DLD1 (cell line): ENCODE data around the gene KIF2A.

ENCODE experiments used
- in situ Hi-C: cut with HindIII; loops from 2 replicates; pipeline ENCODE4 v1.10.0; 2017; ENCODE audit warnings: low sequenced_read_pairs

The KIF2A gene

DNA sequence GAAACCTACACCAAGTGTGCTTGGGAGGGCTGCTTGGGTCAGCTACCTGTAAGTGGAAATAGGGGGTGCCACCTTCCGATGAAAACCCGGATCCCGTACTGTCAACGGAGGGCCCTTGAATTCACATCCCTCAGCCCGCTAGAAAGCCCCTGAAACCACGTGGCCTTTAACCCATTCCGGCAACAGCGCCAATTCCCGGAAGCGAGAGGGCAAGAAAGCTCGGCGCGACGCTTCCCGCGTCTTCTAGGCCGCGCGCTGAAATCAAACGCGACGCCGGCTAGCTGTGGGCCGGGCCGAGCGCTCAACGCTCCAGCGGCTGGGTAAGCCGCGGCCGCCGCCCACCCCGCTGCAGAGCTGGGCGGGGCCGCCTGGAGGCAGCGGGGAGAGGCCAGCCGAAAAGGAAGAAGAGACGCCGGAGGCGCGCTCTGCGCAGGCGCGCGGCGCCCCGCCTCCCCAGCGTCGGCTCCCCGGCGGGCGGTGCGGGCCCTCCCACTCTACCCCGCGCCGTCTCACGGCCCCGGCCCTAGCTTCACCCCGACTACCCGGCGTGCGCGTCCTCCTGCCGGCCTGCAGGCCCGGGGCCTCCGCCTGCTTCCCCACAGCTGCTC is at the start of gene KIF2A:
KIF2A (plus strand) TSS at position 492 of the 608 bp plus-strand sequence. CDS start 267 bp downstream, outside the sequence.
- in situ Hi-C loops: no loop called here

DNA sequence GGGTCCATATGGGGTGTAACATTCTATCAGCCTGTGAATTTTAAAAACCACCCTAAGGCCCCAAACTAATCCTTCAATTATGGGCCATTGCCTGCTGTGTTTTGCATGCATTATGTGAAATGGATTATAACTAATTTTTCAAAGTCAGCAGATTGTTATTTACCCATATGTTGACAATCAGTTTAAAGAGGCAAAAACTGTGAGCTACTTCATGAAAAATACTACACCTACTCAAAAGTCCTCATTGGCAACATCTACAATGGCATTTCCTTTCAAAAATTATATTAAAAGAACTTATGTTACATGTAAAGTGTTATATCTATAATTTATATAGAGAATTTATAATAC is 49.0 kb upstream of the KIF2A start:
- in situ Hi-C loops: no loop called here

DNA sequence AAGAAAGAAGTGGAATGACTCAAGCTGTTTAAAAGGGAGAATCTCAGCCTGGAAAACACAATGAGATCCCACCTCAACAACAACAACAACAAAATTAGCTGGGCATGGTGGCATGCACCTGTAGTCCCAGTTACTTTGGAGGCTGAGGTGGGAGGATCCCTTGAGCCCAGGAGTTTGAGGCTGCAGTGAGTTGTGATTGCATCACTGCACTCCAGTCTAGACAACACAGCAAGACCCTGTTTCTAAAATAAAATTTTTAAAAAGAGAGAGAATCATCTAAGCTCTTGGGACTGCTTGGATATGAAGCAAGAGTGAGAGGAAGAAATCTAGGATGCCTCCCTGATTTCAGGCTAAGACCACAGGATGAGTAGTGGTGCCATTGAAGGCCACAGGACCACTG is 47.4 kb upstream of the KIF2A start:
- in situ Hi-C loops: no loop called here

DNA sequence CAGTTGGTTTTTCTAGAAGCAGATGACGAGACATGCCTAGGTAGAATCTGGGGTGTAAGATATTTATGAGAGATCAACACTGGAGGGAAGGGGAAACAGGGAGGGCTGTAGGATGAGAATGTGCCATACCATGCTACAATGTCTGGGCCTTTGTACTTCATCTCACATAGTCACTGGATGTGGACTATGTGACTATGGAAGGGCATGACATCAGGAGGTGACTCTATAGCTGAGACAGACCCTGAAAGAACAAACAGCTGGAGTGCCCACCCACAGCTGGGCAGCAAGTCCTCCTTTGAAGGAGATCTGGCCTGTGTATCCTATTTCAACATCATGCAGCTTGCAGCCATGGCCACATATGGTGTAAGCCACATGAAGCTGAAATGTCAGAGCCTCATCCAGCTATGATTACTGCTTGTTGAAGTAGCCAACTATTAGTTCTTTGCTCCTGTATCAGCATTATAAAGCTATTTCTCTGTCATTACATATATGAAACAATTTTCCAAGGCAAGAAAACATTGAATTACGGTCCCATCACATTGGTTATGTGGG is 46.2 kb upstream of the KIF2A start:
- in situ Hi-C loops: no loop called here

DNA sequence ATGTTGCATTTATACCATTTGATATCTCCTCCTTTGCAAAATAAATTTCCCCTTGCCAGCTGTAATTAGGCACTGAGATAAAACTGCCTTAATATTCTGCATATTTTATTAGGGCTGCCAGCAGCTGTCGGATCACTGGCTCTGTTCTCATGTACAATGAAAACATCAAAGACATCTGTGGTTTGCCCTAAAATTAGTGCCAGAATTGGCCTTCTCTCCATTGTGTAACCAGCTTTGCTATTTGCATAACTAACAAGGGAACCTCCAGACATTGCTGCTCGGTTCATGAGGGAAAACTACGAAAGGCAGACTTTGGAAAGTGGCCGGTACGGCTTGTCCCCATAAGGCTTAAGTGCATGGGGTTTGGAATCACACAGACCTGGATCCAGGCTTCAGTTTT is 45.5 kb upstream of the KIF2A start:
- in situ Hi-C loops: no loop called here

DNA sequence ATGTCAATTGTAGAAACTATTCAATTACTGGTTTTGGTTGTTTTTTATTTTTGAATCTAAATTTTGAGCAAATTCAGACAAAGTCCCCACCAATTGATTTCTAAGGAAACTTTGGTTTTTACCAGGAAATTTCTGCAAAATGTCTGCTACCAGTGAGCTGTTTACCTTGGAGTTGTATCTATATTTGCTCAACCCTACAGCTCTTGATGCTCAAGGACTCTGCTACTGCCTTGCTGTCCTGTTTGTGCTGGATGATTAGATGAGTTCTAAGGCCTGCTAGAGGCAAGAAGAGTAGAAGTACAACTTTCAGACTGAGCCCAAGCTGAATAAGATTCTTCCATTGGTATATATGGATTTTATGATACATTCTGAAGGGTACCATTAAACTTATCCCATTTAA is 42.6 kb upstream of the KIF2A start:
- in situ Hi-C loops: no loop called here

DNA sequence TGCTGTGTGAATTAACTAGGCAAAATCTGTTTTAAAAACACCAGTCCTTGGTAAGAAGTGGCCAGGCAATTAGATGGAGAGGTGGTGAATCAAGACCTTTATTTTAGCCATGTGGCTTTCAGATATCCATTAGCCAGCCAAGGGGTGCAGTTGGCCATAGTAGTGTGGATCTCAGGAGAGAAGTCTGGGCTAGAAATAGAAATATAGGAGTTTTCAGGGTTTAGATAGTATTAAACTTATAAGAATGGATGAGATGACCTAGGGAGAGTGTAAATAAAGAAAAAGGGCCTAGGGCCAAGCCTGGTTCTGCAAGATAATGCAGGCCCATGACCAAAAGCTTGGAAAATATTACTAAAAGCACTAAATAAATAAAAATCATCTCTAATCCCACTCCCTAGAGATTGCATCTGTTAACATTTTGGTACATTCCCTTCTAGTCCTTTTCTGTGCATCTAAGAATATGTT is 40.3 kb upstream of the KIF2A start:
- in situ Hi-C loops: no loop called here

DNA sequence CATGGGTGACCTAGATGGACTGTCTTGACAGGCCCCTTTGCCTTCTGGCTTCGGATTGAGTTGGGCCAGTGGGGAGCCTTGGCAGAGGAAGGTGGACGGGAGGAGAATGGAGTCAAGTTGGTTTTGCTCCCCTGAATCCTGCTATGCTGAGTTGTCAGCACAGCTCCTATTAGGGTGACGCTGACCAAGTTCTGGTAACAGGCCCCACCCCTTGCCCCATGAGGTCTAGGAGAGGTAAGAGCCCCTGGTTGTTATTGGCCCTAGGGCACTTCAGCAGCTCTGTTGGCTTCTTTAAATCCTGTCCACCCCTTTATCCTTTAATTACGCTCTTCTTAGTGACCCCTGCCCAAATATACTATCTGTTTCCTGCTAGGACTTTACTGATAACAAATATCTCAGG is 39.4 kb upstream of the KIF2A start:
- in situ Hi-C loops: no loop called here

DNA sequence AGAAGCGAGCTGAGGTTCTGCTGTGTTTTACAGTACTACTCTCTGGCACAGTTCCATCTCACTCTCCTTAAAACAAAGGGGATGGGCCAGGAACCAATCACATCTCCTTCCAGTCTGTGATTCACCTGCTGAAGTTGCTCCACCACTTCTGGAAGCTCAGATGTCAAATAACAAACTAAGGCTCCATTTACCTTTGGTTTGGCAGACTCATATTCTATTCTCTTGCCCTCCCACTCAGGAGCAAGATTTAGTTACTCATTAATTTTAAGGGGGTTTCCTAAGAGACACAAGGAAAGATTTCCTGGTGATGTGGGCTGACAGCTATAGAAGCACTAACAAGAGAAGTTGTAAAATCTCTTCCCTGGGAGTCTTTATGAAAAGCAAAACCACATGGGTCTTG is 37.8 kb upstream of the KIF2A start:
- in situ Hi-C loops: no loop called here

DNA sequence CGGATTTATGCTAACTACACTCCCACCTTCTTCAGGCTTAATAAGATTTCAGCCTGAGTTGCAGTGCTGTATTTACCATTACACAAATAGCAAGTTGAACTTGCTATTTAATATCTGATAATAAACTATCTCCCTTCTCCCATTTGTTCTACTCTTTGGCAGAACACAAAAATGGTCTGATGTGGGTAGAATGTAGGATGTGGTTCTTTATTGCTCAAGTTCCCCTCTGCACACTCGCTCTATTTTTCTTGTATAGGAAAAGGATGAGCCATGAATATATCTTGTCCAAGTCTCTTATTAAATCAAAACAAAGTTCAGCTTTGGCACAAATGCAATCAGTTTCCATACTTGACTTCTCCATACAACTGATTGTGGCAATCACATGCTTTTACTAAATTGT is 37.2 kb upstream of the KIF2A start:
- in situ Hi-C loops: no loop called here

DNA sequence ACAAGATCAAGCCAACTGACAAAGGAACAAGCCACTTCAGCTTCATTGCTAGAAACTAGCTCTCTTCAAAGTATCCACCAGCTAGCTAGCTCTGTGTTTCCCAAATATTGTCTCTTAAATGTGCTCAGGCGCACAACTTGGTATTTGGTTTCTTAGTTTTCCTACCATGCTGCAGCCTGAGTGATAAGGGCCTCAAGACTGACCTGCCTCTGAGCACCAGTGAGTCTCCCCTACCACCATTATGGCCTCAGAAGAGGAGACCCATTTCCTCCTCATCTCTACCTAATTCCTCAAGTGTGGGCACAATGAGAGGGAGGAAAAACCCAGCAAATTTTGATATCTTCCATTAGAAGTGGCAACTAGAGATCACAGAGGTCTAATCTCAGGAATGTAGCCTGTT is 34.6 kb upstream of the KIF2A start:
- in situ Hi-C loops: no loop called here

DNA sequence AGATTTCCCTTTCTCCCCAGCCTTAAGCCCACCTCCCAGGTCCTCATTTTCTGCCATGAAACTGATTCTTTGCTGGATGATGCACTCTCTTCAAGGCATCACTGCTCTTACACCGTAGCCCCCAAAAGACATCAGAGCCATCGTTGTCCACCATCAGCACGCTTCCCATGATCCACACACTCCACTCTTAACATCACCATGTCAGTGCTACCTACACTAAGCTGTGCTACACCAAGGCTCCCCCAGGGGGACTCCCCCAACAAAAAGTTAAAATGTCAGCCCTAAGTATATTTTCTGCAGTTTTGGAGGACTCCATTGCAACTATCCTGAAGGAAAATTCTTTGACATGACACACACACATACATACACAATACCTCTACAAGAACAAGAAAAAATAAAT is 34.1 kb upstream of the KIF2A start:
- in situ Hi-C loops: no loop called here

DNA sequence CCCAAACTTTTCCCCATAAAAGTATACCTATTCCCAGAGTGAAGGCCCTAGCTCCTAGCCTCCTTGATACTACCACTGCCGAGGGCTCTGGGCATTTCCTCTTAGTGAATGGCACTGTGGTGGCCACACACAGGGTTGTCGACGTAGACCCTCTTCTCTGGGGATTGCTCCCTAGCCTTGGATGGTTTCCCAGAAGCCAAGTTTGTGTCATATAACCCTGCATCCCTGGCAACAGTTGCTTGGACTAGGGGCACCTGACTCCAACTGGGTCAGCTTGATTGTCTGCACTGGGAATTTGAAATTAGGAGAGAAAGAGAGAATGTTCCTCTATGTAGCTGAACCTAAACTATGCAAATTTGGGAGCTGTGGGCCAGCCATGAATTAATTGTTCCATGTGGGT is 32.3 kb upstream of the KIF2A start:
- in situ Hi-C loops: no loop called here

DNA sequence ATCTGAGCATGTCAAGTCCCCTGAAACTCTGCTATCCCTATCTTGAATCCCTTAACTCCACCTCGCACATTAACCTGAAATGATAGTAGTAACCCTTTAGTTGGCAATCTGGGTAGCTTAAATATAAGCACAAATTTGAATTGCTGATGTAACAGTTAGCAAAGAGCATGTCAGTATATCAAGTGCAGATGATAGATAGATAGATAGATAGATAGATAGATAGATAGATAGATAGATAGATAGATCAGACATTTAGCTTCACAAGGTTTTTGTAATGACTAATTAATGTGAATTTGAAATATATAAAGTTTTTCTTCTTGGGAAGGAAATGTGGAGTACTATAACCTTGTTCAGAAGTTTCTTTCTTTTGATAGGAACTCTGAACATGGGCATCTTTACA is 30.4 kb upstream of the KIF2A start:
- in situ Hi-C loops: no loop called here

DNA sequence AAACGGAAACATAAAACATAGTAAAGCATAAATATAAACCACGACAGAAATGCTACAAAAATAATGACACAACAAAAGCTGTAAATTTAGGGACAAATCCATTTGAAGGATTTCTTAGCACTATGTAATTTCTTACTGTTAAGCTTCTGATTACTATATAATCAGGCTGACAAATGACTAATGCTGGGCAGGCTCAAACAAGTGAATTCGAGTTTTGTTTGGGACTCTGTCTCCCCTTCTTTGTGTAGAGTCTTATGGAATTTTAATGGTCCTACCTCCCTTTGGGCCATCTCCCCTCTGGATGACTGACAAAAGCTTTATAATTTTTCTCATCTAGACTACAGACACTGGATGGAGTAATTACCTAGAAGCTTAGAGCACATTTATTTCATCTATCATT is 24.6 kb upstream of the KIF2A start:
- in situ Hi-C loops: no loop called here

DNA sequence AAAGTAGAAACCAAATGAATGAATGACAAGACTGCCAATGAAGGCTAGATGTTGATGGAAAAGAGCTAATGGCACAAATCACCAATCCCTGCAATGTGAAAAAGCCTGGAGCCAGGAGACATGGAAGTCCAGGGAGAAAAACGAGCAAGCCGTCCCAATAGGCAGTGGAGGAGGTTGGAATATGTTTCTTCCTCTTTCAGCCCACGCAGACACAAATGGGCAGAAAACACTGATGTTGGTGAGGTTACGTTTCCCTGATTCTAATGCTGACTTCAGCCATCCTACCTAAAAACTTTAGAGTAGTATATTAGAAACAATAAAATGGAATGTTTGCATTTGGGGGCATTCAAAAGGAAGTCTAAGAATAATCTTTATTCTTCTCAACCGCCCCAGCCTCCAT is 23.9 kb upstream of the KIF2A start:
- in situ Hi-C loops: no loop called here

DNA sequence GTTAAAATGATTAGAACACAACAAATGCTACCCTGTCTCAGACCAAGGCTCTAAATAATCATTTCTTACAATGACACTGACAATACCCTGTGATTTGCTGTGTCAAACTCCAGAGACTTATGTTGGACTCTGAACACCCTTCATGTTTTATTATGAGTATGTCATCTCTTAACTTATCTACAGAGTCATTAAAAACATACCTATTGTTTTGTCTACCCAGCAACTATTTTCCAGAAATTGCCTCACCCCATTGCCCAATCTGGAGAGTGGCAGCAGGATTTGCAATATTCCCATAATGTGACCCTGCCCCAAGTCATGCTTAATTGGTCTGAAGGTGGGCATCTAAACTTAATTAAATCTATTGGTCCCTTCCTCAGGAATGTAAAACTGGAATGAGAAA is 23.0 kb upstream of the KIF2A start:
- in situ Hi-C loops: no loop called here

DNA sequence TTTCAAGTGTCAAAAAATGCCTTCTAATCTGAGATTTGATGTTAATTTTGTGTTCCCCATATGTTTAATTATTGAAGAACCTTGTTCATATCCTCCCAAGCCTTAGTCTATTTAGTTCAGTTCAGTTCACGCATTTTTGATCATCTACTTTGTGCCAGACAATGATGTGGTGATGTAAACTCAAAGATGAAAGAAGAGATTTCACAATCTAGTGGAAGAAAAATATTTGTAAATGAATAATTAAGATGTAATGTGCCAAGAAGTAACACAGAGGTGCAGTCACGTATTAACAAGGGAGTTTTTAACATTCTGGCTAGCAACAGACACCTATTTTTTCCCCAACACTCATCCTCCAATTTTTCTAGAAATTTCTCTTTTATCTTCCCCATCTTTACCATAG is 22.1 kb upstream of the KIF2A start:
- in situ Hi-C loops: no loop called here

DNA sequence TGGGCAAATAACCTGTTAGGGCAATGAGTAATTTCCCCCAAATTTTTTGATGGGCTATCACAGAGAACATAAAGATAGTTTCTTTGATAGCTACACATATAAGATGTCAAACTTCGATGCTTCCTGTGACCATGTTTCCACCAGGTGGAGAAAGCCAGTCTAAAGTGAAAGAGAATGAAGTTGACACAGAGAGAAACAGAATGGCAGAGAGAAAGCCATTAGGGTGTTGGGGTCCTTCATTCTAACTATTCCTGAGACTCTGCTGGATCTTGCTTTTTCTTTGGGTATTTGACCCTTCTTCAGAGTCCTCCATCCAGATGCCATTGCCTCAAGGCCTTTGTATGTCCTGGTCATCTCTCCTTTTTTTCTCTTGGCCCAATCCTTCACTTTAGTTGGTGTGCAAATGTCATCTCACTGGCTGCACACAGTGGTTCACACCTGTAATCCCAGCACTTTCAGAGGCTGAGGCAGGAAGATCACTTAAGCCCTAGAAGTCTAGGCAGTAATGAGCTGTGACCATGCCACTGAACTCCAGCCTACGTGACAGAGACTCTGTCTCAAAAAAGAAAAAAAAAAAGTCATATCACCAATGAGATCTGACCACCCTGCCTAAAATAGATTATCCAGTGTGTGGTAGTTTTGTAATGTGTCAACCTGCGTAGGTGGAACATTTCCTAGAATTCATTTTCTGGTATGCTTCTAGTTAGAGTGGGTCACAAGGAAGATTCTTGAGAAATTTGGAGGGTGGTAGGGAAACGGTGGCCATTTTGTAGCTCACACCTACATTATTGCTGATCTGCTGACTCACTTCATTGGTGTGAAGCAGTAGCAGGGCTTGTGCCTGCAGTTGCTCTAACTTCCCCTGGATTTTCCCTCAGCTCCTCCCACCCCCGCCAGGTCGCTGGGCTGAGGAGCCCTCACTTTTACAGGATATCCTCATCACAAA is 20.8 kb upstream of the KIF2A start:
- in situ Hi-C loops: no loop called here

DNA sequence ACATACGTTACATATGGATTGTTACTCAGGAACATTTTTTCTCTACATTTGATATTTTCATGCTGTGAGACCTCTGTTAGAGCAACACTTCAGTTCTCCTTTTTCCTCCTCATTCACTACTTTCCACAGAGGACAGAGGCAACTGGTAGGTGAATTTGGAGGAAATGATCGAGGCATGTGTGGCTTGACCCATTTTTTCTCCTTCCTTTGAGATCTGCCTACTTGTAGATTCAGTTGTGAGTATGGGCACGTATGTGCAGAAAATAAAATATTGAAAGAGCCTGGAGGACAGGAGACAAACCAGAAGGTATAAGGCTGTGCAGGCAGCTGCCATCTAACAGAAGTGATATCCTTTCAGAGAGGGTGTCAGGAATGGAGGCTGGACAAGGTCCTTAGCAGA is 19.2 kb upstream of the KIF2A start:
- in situ Hi-C loops: no loop called here

DNA sequence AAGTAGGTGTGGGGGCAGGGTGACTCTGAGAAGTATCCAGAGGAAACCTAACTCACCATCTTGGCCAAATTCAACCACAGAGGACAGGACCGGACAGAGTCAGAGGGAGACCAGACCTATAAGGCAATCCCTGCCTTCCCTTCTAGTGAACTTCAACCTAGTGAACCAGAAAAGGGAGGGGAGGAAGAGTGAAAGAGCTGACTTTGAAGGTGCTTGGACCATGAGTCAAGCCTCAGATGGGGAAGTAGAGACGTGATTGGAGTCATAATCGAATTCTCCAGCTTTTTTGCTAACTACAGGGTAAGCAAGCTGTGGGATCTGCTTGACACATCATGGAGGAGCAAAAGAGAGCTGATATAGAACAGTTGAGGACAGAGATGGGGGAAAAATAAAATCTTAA is 18.8 kb upstream of the KIF2A start:
- in situ Hi-C loops: no loop called here

DNA sequence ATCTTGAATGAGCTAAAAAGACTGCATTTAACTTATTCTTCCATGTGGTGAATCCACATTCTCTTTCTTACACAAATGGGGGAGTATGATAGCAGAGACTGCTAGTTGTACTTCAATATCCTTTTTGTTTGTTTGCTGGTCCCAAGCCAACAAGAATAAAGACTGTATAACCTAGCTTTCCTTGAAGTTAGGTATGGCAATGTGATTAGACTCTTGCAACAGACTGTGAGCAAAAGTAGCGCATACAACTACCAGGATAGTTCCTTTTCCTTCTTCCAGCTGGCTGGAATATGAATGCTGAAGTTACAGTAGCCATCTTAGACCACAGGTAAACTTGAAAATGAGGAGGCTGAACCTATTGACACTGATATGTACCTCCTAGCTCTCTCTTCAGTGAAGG is 17.9 kb upstream of the KIF2A start:
- in situ Hi-C loops: no loop called here
